NCI-H1694 treated with DMSO at 0.1 percent for 48 hours (cell line): Measurements from ENCODE around the gene ATRNL1.
"Not testable (repeated sequence)": the region's sequence is repeated elsewhere in the genome, so short reads cannot be mapped to it uniquely, and the experiment has no call there.

ENCODE experiments used
- DNase-seq: peaks from one replicate; lab custom pipeline; 2025; lab: John Stamatoyannopoulos, UW

ATRNL1 gene

GRCh38 chr10:115222039-115222438 is 128.9 kb downstream of the ATRNL1 start:
- DNase-seq: no peak

- no peak for DNase-seq
Observed at GRCh38 chr10:115239761-115240160, 146.6 kb downstream of the ATRNL1 start.

- DNase-seq: no peak
Observed at GRCh38 chr10:115250784-115251183, 157.6 kb downstream of the ATRNL1 start.

GRCh38 chr10:115253765-115254164 is 160.6 kb downstream of the ATRNL1 start:
- not testable (repeated sequence) for DNase-seq

- DNase-seq: no peak
Observed at GRCh38 chr10:115272482-115272881, 179.3 kb downstream of the ATRNL1 start.

- DNase-seq: no peak
Observed at GRCh38 chr10:115278294-115278693, 185.1 kb downstream of the ATRNL1 start.

- DNase-seq: no peak
Observed at GRCh38 chr10:115295213-115295805, 202.1 kb downstream of the ATRNL1 start.

- no peak for DNase-seq
Observed at GRCh38 chr10:115300080-115300479, 206.9 kb downstream of the ATRNL1 start.

GRCh38 chr10:115319669-115320068 is 226.5 kb downstream of the ATRNL1 start:
- not testable (repeated sequence) for DNase-seq

- no peak for DNase-seq
Observed at GRCh38 chr10:115321360-115321759, 228.2 kb downstream of the ATRNL1 start.

- DNase-seq: no peak
Observed at GRCh38 chr10:115328331-115328730, 235.2 kb downstream of the ATRNL1 start.

- no peak for DNase-seq
Observed at GRCh38 chr10:115335366-115335765, 242.2 kb downstream of the ATRNL1 start.

- DNase-seq: peak; percentile 6
Observed at GRCh38 chr10:115355162-115355760, 262.1 kb downstream of the ATRNL1 start.

- DNase-seq: not testable (repeated sequence)
Observed at GRCh38 chr10:115367920-115368319, 274.8 kb downstream of the ATRNL1 start.

- DNase-seq: no peak
Observed at GRCh38 chr10:115379064-115379463, 285.9 kb downstream of the ATRNL1 start.

- DNase-seq: no peak
Observed at GRCh38 chr10:115384665-115385064, 291.5 kb downstream of the ATRNL1 start.

GRCh38 chr10:115390607-115391006 is 297.4 kb downstream of the ATRNL1 start:
- no peak for DNase-seq

- DNase-seq: no peak
Observed at GRCh38 chr10:115398026-115398425, 304.9 kb downstream of the ATRNL1 start.

- no peak for DNase-seq
Observed at GRCh38 chr10:115402699-115403098, 309.5 kb downstream of the ATRNL1 start.

GRCh38 chr10:115405838-115406237 is 312.7 kb downstream of the ATRNL1 start:
- DNase-seq: not testable (repeated sequence)

GRCh38 chr10:115409347-115409746 is 316.2 kb downstream of the ATRNL1 start:
- DNase-seq: no peak

GRCh38 chr10:115417585-115418265 is 324.6 kb downstream of the ATRNL1 start:
- peak; percentile 5 for DNase-seq

- DNase-seq: no peak
Observed at GRCh38 chr10:115422624-115423023, 329.5 kb downstream of the ATRNL1 start.
